H9 (cell line): ENCODE results near the gene ANKRD44. TPM values are rescaled to one million over a fixed set of nuclear protein-coding genes. Genes with fewer than 3 reads are reported as not detected.

ENCODE experiments used
- DNase-seq: peaks from one replicate; pipeline ENCODE4 v3.0.0-alpha.2; 2017
- H2AFZ ChIP-seq: one replicate; pipeline ENCODE4 v1.6.1; 2013; ENCODE audit warnings: mild to moderate bottlenecking, low read length, control low read depth, moderate library complexity
- H2AK5ac ChIP-seq: 2 replicates; pipeline ENCODE4 v1.6.1; 2013; ENCODE audit warnings: low read length, control low read depth, mixed read lengths; ENCODE audit not compliant: insufficient read length
- H2BK120ac ChIP-seq: one replicate; pipeline ENCODE4 v1.6.1; 2013; ENCODE audit warnings: low read depth, mild to moderate bottlenecking, low read length, control low read depth, inconsistent platforms; ENCODE audit not compliant: poor library complexity, severe bottlenecking
- H2BK12ac ChIP-seq: 2 replicates; pipeline ENCODE4 v1.6.1; 2013; ENCODE audit warnings: low read length, control low read depth, mixed read lengths, low read depth; ENCODE audit not compliant: insufficient read length
- H2BK15ac ChIP-seq: 2 replicates; pipeline ENCODE4 v1.6.1; 2013; ENCODE audit warnings: low read depth, low read length, control low read depth
- H2BK20ac ChIP-seq: one replicate; pipeline ENCODE4 v1.6.1; 2013; ENCODE audit warnings: low read depth, mild to moderate bottlenecking, low read length, control low read depth, inconsistent platforms; ENCODE audit not compliant: poor library complexity, severe bottlenecking
- H2BK5ac ChIP-seq: 2 replicates; pipeline ENCODE4 v1.6.1; 2013; ENCODE audit warnings: low read length, control low read depth, mixed read lengths; ENCODE audit not compliant: insufficient read length
- H3K14ac ChIP-seq: 2 replicates; pipeline ENCODE4 v1.6.1; 2013; ENCODE audit warnings: low read length, control low read depth; ENCODE audit not compliant: insufficient read depth
- H3K18ac ChIP-seq: 2 replicates; pipeline ENCODE4 v1.6.1; 2013; ENCODE audit warnings: low read depth, mild to moderate bottlenecking, mixed read lengths, low read length, control low read depth; ENCODE audit not compliant: insufficient read length
- H3K23ac ChIP-seq: 2 replicates; pipeline ENCODE4 v1.6.1; 2013; ENCODE audit warnings: low read length, control low read depth, mixed read lengths, low read depth; ENCODE audit not compliant: insufficient read length
- H3K23me2 ChIP-seq: 2 replicates; pipeline ENCODE4 v1.6.1; 2013; ENCODE audit warnings: low read depth, mild to moderate bottlenecking, mixed read lengths, low read length, control low read depth; ENCODE audit not compliant: insufficient read length, poor library complexity, severe bottlenecking
- H3K27ac ChIP-seq: 2 replicates; pipeline ENCODE4 v1.5.1; 2013; ENCODE audit warnings: low read length, control low read depth, mixed read lengths, low read depth; ENCODE audit not compliant: insufficient read length
- H3K27me3 ChIP-seq: 2 replicates; pipeline ENCODE4 v1.6.1; 2013; ENCODE audit warnings: low read length, control low read depth, inconsistent platforms; ENCODE audit not compliant: insufficient read depth
- H3K4ac ChIP-seq: 2 replicates; pipeline ENCODE4 v1.6.1; 2013; ENCODE audit warnings: low read depth, mild to moderate bottlenecking, control low read depth, inconsistent platforms, low read length, moderate library complexity
- H3K4me1 ChIP-seq: 2 replicates; pipeline ENCODE4 v1.6.1; 2013; ENCODE audit warnings: low read length, control low read depth, inconsistent platforms; ENCODE audit not compliant: insufficient read depth
- H3K4me2 ChIP-seq: 2 replicates; pipeline ENCODE4 v1.6.1; 2013; ENCODE audit warnings: low read length, control low read depth, mixed read lengths; ENCODE audit not compliant: insufficient read length, insufficient read depth
- H3K56ac ChIP-seq: 2 replicates; pipeline ENCODE4 v1.6.1; 2013; ENCODE audit warnings: low read depth, mild to moderate bottlenecking, mixed read lengths, low read length, control low read depth; ENCODE audit not compliant: insufficient read length
- H3K79me1 ChIP-seq: 2 replicates; pipeline ENCODE4 v1.6.1; 2013; ENCODE audit warnings: low read depth, mild to moderate bottlenecking, moderate library complexity, low read length, control low read depth, inconsistent platforms; ENCODE audit not compliant: insufficient read depth, poor library complexity, severe bottlenecking
- H3K79me2 ChIP-seq: 2 replicates; pipeline ENCODE4 v1.6.1; 2013; ENCODE audit warnings: low read length, control low read depth, inconsistent platforms; ENCODE audit not compliant: insufficient read depth
- H3K9ac ChIP-seq: 2 replicates; pipeline ENCODE4 v1.6.1; 2013; ENCODE audit warnings: low read length, control low read depth, mixed read lengths; ENCODE audit not compliant: insufficient read length; ENCODE audit errors: extremely low read depth
- H3K9me3 ChIP-seq: one replicate; pipeline ENCODE4 v1.6.1; 2013; ENCODE audit warnings: low read depth, low read length, inconsistent platforms; ENCODE audit not compliant: control insufficient read depth
- H3T11ph ChIP-seq: one replicate; pipeline ENCODE4 v1.6.1; 2013; ENCODE audit warnings: mild to moderate bottlenecking, low read length, control low read depth, inconsistent platforms
- H4K20me1 ChIP-seq: one replicate; pipeline ENCODE4 v1.6.1; 2013; ENCODE audit not compliant: control insufficient read depth, insufficient read length, insufficient read depth
- H4K5ac ChIP-seq: 2 replicates; pipeline ENCODE4 v1.6.1; 2013; ENCODE audit warnings: low read depth, mild to moderate bottlenecking, mixed read lengths, low read length, control low read depth; ENCODE audit not compliant: insufficient read length
- H4K8ac ChIP-seq: replicated peaks from 2 replicates; pipeline ENCODE4 v1.6.1; 2013; ENCODE audit warnings: low read length, control low read depth, mixed read lengths, low read depth; ENCODE audit not compliant: insufficient read length
- H4K91ac ChIP-seq: 2 replicates; pipeline ENCODE4 v1.6.1; 2013; ENCODE audit warnings: low read depth, mild to moderate bottlenecking, moderate library complexity, mixed read lengths, low read length, control low read depth; ENCODE audit not compliant: insufficient read length
- H3K27ac Mint-ChIP-seq, 3 experiments: 2 replicates in 2 of 3; 3 replicates in 1 of 3; pipeline ENCODE4 v1.8.0; 2020 to 2021; ENCODE audit warnings: mixed read lengths in 3 of 3, mild to moderate bottlenecking in 1 of 3, moderate library complexity in 1 of 3
- H3K27me3 Mint-ChIP-seq: 2 replicates; pipeline ENCODE4 v1.8.0; 2021; ENCODE audit warnings: low read depth, mild to moderate bottlenecking, moderate library complexity, mixed read lengths
- H3K36me3 Mint-ChIP-seq, 3 experiments: 2 replicates in 2 of 3; 3 replicates in 1 of 3; pipeline ENCODE4 v1.8.0; 2020 to 2021; ENCODE audit warnings: low read depth in 3 of 3, mixed read lengths in 3 of 3; ENCODE audit not compliant: insufficient read depth in 1 of 3
- H3K4me1 Mint-ChIP-seq, 2 experiments: 2 replicates each; pipeline ENCODE4 v1.8.0; 2020; ENCODE audit warnings: mixed read lengths in 2 of 2
- H3K4me3 Mint-ChIP-seq, 2 experiments: 2 replicates in 1 of 2; 3 replicates in 1 of 2; pipeline ENCODE4 v1.8.0; 2020 to 2021; ENCODE audit warnings: mild to moderate bottlenecking in 2 of 2, mixed read lengths in 2 of 2, moderate library complexity in 1 of 2
- H3K9me3 Mint-ChIP-seq, 2 experiments: 2 replicates in 1 of 2; 3 replicates in 1 of 2; pipeline ENCODE4 v1.8.0; 2020; ENCODE audit warnings: mild to moderate bottlenecking in 2 of 2, mixed read lengths in 2 of 2, moderate library complexity in 1 of 2
- CTCF ChIP-seq: fragments of 200-600 bp; sonication (generic); conservative IDR thresholded peaks from 3 replicates; pipeline ENCODE4 v1.8.0; 2021; ENCODE audit warnings: antibody characterized with exemption, mild to moderate bottlenecking
- WGBS: extraction: QIAGEN DNeasy Blood & Tissue Kit; methylation state at CpG from one replicate; pipeline ENCODE4 v1.1.7; 2013; ENCODE audit warnings: missing lambda C conversion rate, low lambda C conversion rate, mixed read lengths; ENCODE audit not compliant: insufficient read length; ENCODE audit errors: extremely low coverage; 5-methylcytosine and 5-hydroxymethylcytosine counted together
- total RNA-seq: library from RNA; stranded (reverse); gene quantifications from 2 replicates; pipeline ENCODE4 v1.2.1, GENCODE V29; 2021

ANKRD44 gene
- total RNA-seq, 1 experiment from 2014 or later, result 1.9 TPM

- Histone ChIP-seq H2BK12ac (no peak overlapping the region), H2BK5ac (no peak overlapping the region), H3K27me3 (no peaks in the 10 kb centered on the region), H3K23ac (no peak overlapping the region), H2BK20ac (no peak overlapping the region), H2BK120ac (no peak overlapping the region), H3K4ac (no peak overlapping the region), H4K20me1 (no peaks in the 10 kb centered on the region), H3K23me2 (no peaks in the 10 kb centered on the region), H3K27ac (no peak overlapping the region), H4K5ac (no peak overlapping the region), H3K9ac (no peak overlapping the region), H3K9me3 (no peaks in the 10 kb centered on the region), H2AK5ac (no peak overlapping the region), H3K14ac (no peak overlapping the region), H2BK15ac (no peak overlapping the region), H3K79me2 (no peaks in the 10 kb centered on the region), H3T11ph (no peak overlapping the region), H3K4me2 (no peak overlapping the region), H3K79me1 (no peaks in the 10 kb centered on the region), H3K56ac (no peak overlapping the region), H3K4me1 (no peaks in the 10 kb centered on the region), H3K18ac (no peak overlapping the region), H4K91ac (no peak overlapping the region), H2AFZ (no peak overlapping the region), H4K8ac (no peak overlapping the region)
- no peak overlapping the region for H3K27ac Mint-ChIP-seq
- no peaks in the 10 kb centered on the region for H3K9me3 Mint-ChIP-seq
- H3K4me1 Mint-ChIP-seq, result peaks cover 0 to 4% of the 10 kb centered on the region in 2 experiments; a peak in 1 of 4 replicates
- no peak overlapping the region for H3K4me3 Mint-ChIP-seq
- WGBS, result no CpG with 5 or more reads among the region's 2 CpGs
- no peak for DNase-seq
- H3K36me3 Mint-ChIP-seq, result no peaks in the 10 kb centered on the region
- no peak for TF ChIP-seq CTCF
- H3K27me3 Mint-ChIP-seq, result no peaks in the 10 kb centered on the region
These were observed 209.1 kb downstream of the ANKRD44 start for GRCh38 chr2:197101519-197101918.
